Measurements from ENCODE around the gene CFDP1. TPM values are rescaled to one million over a fixed set of nuclear protein-coding genes. Genes with fewer than 3 reads are reported as not detected.

The CFDP1 gene
- total and polyA plus RNA-seq, 3 experiments from 2014 or later: 33.8 to 39.1 (median 34.2) TPM

GRCh38 chr16:75476817-75477216 is 43.5 kb upstream of the CFDP1 start:
- CTCF ChIA-PET: interaction anchor here (1.3 to 1.5 kb wide), 2 partner anchors 12 to 287 kb away, joined by 6 read pairs; partner anchors contain the start of gene TMEM170A
- POLR2A ChIA-PET: no interaction called here
- H3K4me1 ChIP-seq (ENCODE audit: insufficient read depth, low read length): no peaks in the 10 kb centered on the region
- no peak overlapping the region for H3K4me3 ChIP-seq (ENCODE audit: low read length)
- Mint-ChIP-seq H3K4me1 (peaks cover 1 to 2% (median 2%) of the 10 kb centered on the region in 3 donors), H3K27me3 (peaks cover 7 to 18% of the 10 kb centered on the region in 2 donors), H3K4me3 (no peak overlapping the region), H3K36me3 (no peaks in the 10 kb centered on the region), H3K27ac (no peak overlapping the region), H3K9me3 (no peaks in the 10 kb centered on the region)
- no peaks in the 10 kb centered on the region for H3K27me3 ChIP-seq (ENCODE audit: insufficient read depth, low read length, poor library complexity, severe bottlenecking)
- no peaks in the 10 kb centered on the region for H3K9me3 ChIP-seq (ENCODE audit: low read length)
- H3K27ac ChIP-seq (ENCODE audit: low read depth, low read length): no peak overlapping the region
- no peak for DNase-seq
- H3K36me3 ChIP-seq (ENCODE audit: insufficient read depth, low read length): no peaks in the 10 kb centered on the region

- no peaks in the 10 kb centered on the region for H3K9me3 Mint-ChIP-seq
- no peak overlapping the region for H3K27ac Mint-ChIP-seq
- CTCF ChIA-PET: interaction anchor here (1.3 to 2.4 kb wide), 3 partner anchors 10 to 288 kb away, joined by 4 to 6 read pairs (median 5); no protein-coding TSS in a partner anchor
- POLR2A ChIA-PET: no interaction called here
- no peaks in the 10 kb centered on the region for H3K36me3 Mint-ChIP-seq
- Histone ChIP-seq H3K4me1 (ENCODE audit: insufficient read depth, low read length) (no peaks in the 10 kb centered on the region), H3K9me3 (ENCODE audit: low read length) (no peaks in the 10 kb centered on the region), H3K27me3 (ENCODE audit: insufficient read depth, low read length, poor library complexity, severe bottlenecking) (no peaks in the 10 kb centered on the region), H3K27ac (ENCODE audit: low read depth, low read length) (no peak overlapping the region), H3K4me3 (ENCODE audit: low read length) (no peak overlapping the region), H3K36me3 (ENCODE audit: insufficient read depth, low read length) (no peaks in the 10 kb centered on the region)
- H3K4me3 Mint-ChIP-seq: no peak overlapping the region
- no peak for DNase-seq
- H3K4me1 Mint-ChIP-seq: peaks cover 3 to 5% (median 4%) of the 10 kb centered on the region in 3 donors
- peaks cover 5 to 15% of the 10 kb centered on the region in 2 donors for H3K27me3 Mint-ChIP-seq
Measured at GRCh38 chr16:75475420-75475847, 42.1 kb upstream of the CFDP1 start.

- DNase-seq: no peak
- Mint-ChIP-seq H3K4me1 (peaks cover 3 to 5% (median 4%) of the 10 kb centered on the region in 3 donors), H3K27ac (peak overlapping the region in 1 of 8 donors; percentile 68), H3K9me3 (no peaks in the 10 kb centered on the region), H3K27me3 (peaks cover 7 to 8% of the 10 kb centered on the region in 2 donors), H3K4me3 (no peak overlapping the region), H3K36me3 (no peaks in the 10 kb centered on the region)
- ChIA-PET POLR2A (no interaction called here), CTCF (interaction anchor here (1.0 to 4.5 kb wide), 9 partner anchors 9 to 293 kb away, joined by 3 to 39 read pairs (median 4); partner anchors contain the start of genes CFDP1, KARS1, TERF2IP and TMEM170A)
- Histone ChIP-seq H3K36me3 (ENCODE audit: insufficient read depth, low read length) (no peaks in the 10 kb centered on the region), H3K9me3 (ENCODE audit: low read length) (no peaks in the 10 kb centered on the region), H3K27ac (ENCODE audit: low read depth, low read length) (no peak overlapping the region), H3K4me1 (ENCODE audit: insufficient read depth, low read length) (no peaks in the 10 kb centered on the region), H3K4me3 (ENCODE audit: low read length) (no peak overlapping the region), H3K27me3 (ENCODE audit: insufficient read depth, low read length, poor library complexity, severe bottlenecking) (no peaks in the 10 kb centered on the region)
Measured at GRCh38 chr16:75472908-75473877, 39.9 kb upstream of the CFDP1 start.

- POLR2A ChIA-PET: interaction anchor here (0.6 kb wide), 1 partner anchor 73 kb away, joined by 3 read pairs; no protein-coding TSS in a partner anchor
- no peaks in the 10 kb centered on the region for H3K9me3 ChIP-seq (ENCODE audit: low read length)
- Mint-ChIP-seq H3K4me3 (no peak overlapping the region), H3K27me3 (peaks cover under 1 to 5% of the 10 kb centered on the region in 2 donors), H3K9me3 (no peaks in the 10 kb centered on the region), H3K36me3 (no peaks in the 10 kb centered on the region), H3K4me1 (peaks cover 3 to 5% (median 4%) of the 10 kb centered on the region in 3 donors), H3K27ac (peak overlapping the region in 2 of 8 donors; percentile 29 to 55)
- peak; percentile 15 to 67 (median 36) for DNase-seq
- no peak overlapping the region for H3K27ac ChIP-seq (ENCODE audit: low read depth, low read length)
- H3K4me1 ChIP-seq (ENCODE audit: insufficient read depth, low read length): no peaks in the 10 kb centered on the region
- no peaks in the 10 kb centered on the region for H3K36me3 ChIP-seq (ENCODE audit: insufficient read depth, low read length)
- H3K27me3 ChIP-seq (ENCODE audit: insufficient read depth, low read length, poor library complexity, severe bottlenecking): no peaks in the 10 kb centered on the region
- CTCF ChIA-PET: interaction anchor here (0.6 to 4.5 kb wide), 16 partner anchors 7 to 295 kb away, joined by 3 to 39 read pairs (median 4); partner anchors contain the start of genes CFDP1, KARS1, TERF2IP and TMEM170A
- H3K4me3 ChIP-seq (ENCODE audit: low read length): no peak overlapping the region
Measured at GRCh38 chr16:75471723-75472633, 38.7 kb upstream of the CFDP1 start.

- ChIA-PET POLR2A (no interaction called here), CTCF (interaction anchor here (1.4 kb wide), 1 partner anchor 297 kb away, joined by 4 read pairs; no protein-coding TSS in a partner anchor)
- no peak overlapping the region for H3K4me3 ChIP-seq (ENCODE audit: low read length)
- Mint-ChIP-seq H3K27me3 (peaks cover 0 to 4% of the 10 kb centered on the region in 2 donors), H3K4me1 (peaks cover 25 to 26% (median 26%) of the 10 kb centered on the region in 3 donors), H3K27ac (no peak overlapping the region), H3K36me3 (peaks cover 0 to 6% (median 0%) of the 10 kb centered on the region in 3 donors), H3K4me3 (peak overlapping the region in 1 of 7 donors; percentile 26), H3K9me3 (no peaks in the 10 kb centered on the region)
- H3K9me3 ChIP-seq (ENCODE audit: low read length): no peaks in the 10 kb centered on the region
- H3K4me1 ChIP-seq (ENCODE audit: insufficient read depth, low read length): peaks cover 21% of the 10 kb centered on the region
- no peaks in the 10 kb centered on the region for H3K27me3 ChIP-seq (ENCODE audit: insufficient read depth, low read length, poor library complexity, severe bottlenecking)
- no peak overlapping the region for H3K27ac ChIP-seq (ENCODE audit: low read depth, low read length)
- H3K36me3 ChIP-seq (ENCODE audit: insufficient read depth, low read length): no peaks in the 10 kb centered on the region
- DNase-seq: no peak
Measured at GRCh38 chr16:75466760-75467159, 33.5 kb upstream of the CFDP1 start.

- Mint-ChIP-seq H3K36me3 (peaks cover 0 to 15% (median 3%) of the 10 kb centered on the region in 3 donors), H3K27me3 (peaks cover 0 to 4% of the 10 kb centered on the region in 2 donors), H3K9me3 (no peaks in the 10 kb centered on the region), H3K27ac (peak within 1 kb of the TSS; percentile 93 to 99 (median 94)), H3K4me1 (peaks cover 44 to 49% (median 48%) of the 10 kb centered on the region in 3 donors), H3K4me3 (peak within 1 kb of the TSS; percentile 88 to 98 (median 92))
- Histone ChIP-seq H3K27me3 (ENCODE audit: insufficient read depth, low read length, poor library complexity, severe bottlenecking) (no peaks in the 10 kb centered on the region), H3K4me1 (ENCODE audit: insufficient read depth, low read length) (peaks cover 30% of the 10 kb centered on the region), H3K4me3 (ENCODE audit: low read length) (peak within 1 kb of the TSS; percentile 91), H3K27ac (ENCODE audit: low read depth, low read length) (peak within 1 kb of the TSS; percentile 96), H3K9me3 (ENCODE audit: low read length) (no peaks in the 10 kb centered on the region), H3K36me3 (ENCODE audit: insufficient read depth, low read length) (no peaks in the 10 kb centered on the region)
- ChIA-PET POLR2A (interaction anchor here (0.9 to 3.2 kb wide), 6 partner anchors 20 to 184 kb away, joined by 3 to 21 read pairs (median 6); partner anchors contain the start of genes ADAT1, CFDP1, KARS1 and TERF2IP), CTCF (interaction anchor here (0.7 to 2.8 kb wide), 38 partner anchors 8 to 479 kb away, joined by 3 to 37 read pairs (median 4); partner anchors contain the start of genes ADAT1, CFDP1, KARS1 and TERF2IP)
- DNase-seq: peak; percentile 98 to 99 (median 99)
Measured at GRCh38 chr16:75464122-75464918, 31.0 kb upstream of the CFDP1 start, which contains the start of gene TMEM170A. TMEM170A (minus strand) TSS chr16:75464689; CDS start chr16:75464600, 89 bp downstream.

All from CD8-positive, alpha-beta memory T cell (primary cell).